Neural progenitor cell (in vitro differentiated cells): Measurements from ENCODE around the gene SMC6. TPM values are rescaled to one million over a fixed set of nuclear protein-coding genes. Genes with fewer than 3 reads are reported as not detected.

Source experiments
- DNase-seq: peaks from one replicate; pipeline ENCODE4 v3.0.0-alpha.2; 2016; ENCODE audit warnings: low spot score
- H2AFZ ChIP-seq: fragments of 200-600 bp; sonication (generic); replicated peaks from 2 replicates; pipeline ENCODE4 v1.6.1; 2016; ENCODE audit warnings: antibody characterized with exemption
- H3F3A ChIP-seq: fragments of 200-600 bp; sonication (generic); 2 replicates; pipeline ENCODE4 v1.6.1; 2016; ENCODE audit warnings: antibody characterized with exemption, low read depth
- H3K27ac ChIP-seq: fragments of 200-600 bp; sonication (generic); 2 replicates; pipeline ENCODE4 v1.5.1; 2016; ENCODE audit warnings: mild to moderate bottlenecking
- H3K27me3 ChIP-seq: fragments of 200-600 bp; sonication (generic); 2 replicates; pipeline ENCODE4 v1.6.1; 2016; ENCODE audit warnings: mild to moderate bottlenecking, moderate library complexity
- H3K36me3 ChIP-seq: fragments of 200-600 bp; sonication (generic); 2 replicates; pipeline ENCODE4 v1.5.1; 2016
- H3K4me1 ChIP-seq: fragments of 200-600 bp; sonication (generic); 2 replicates; pipeline ENCODE4 v1.6.1; 2016; ENCODE audit warnings: mixed run types
- H3K4me2 ChIP-seq: fragments of 200-600 bp; sonication (generic); 2 replicates; pipeline ENCODE4 v1.6.1; 2016
- H3K4me3 ChIP-seq: fragments of 200-600 bp; sonication (generic); 2 replicates; pipeline ENCODE4 v1.5.1; 2016
- H3K79me2 ChIP-seq: fragments of 200-600 bp; sonication (generic); 2 replicates; pipeline ENCODE4 v1.6.1; 2016; ENCODE audit warnings: low read depth
- H3K9ac ChIP-seq: fragments of 200-600 bp; sonication (generic); 2 replicates; pipeline ENCODE4 v1.6.1; 2016
- H3K9me3 ChIP-seq: fragments of 200-600 bp; sonication (generic); 2 replicates; pipeline ENCODE4 v1.5.1; 2016; ENCODE audit warnings: low read depth
- H4K20me1 ChIP-seq: fragments of 200-600 bp; sonication (generic); 2 replicates; pipeline ENCODE4 v1.6.1; 2016; ENCODE audit warnings: low read depth
- H3K27ac Mint-ChIP-seq: 3 replicates; pipeline ENCODE4 v1.8.0; 2021; ENCODE audit warnings: mixed read lengths
- H3K27me3 Mint-ChIP-seq: 2 replicates; pipeline ENCODE4 v1.8.0; 2022; ENCODE audit warnings: low read depth, mild to moderate bottlenecking, inconsistent platforms, moderate library complexity, mixed read lengths; ENCODE audit not compliant: insufficient read depth
- H3K36me3 Mint-ChIP-seq: 3 replicates; pipeline ENCODE4 v1.8.0; 2021; ENCODE audit warnings: mixed read lengths
- H3K4me1 Mint-ChIP-seq: 3 replicates; pipeline ENCODE4 v1.8.0; 2021; ENCODE audit warnings: mixed read lengths
- H3K4me3 Mint-ChIP-seq: 3 replicates; pipeline ENCODE4 v1.8.0; 2021; ENCODE audit warnings: mild to moderate bottlenecking, moderate library complexity, mixed read lengths
- H3K9me3 Mint-ChIP-seq: 3 replicates; pipeline ENCODE4 v1.8.0; 2020; ENCODE audit warnings: mixed read lengths
- EZH2 ChIP-seq: fragments of 200-600 bp; sonication (generic); IDR thresholded peaks from 2 replicates; pipeline ENCODE4 v1.6.1; 2017; ENCODE audit warnings: antibody characterized with exemption, mild to moderate bottlenecking, moderate library complexity
- EZH2phosphoT487 ChIP-seq: fragments of 200-600 bp; sonication (generic); IDR thresholded peaks from 2 replicates; pipeline ENCODE4 v1.6.1; 2017; ENCODE audit warnings: antibody characterized with exemption
- total RNA-seq: library from RNA; depleted of rRNA; stranded (reverse); fragments of >200 nt; gene quantifications from 2 replicates; pipeline ENCODE4 v1.2.3, GENCODE V29; 2015; ENCODE audit warnings: low replicate concordance
- TF ChIP-seq, protein P1 (sequence below): fragments of 200-600 bp; sonication (generic); IDR thresholded peaks from 2 replicates; pipeline ENCODE4 v1.5.1; 2017; ENCODE audit warnings: antibody characterized with exemption, mild to moderate bottlenecking

Gene SMC6
- total RNA-seq, 1 donor from 2014 or later, result 56.8 TPM

DNA sequence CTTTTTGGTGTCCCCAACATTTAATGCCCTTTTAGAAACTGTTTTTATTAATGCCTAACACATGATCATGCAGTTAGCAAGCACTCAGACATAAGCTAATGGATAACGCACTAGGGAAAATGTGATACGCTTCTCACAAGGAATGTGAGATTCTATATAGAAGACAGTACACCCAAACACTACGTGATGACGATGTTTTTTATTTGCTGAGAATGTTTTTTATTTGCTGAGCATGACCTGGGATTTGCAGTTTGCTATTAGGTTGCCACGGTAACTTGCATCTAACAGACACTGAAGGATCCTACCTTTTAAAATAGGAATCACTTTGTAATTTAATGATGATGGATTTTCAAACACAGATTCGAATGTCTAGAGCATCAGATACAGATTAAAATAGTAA lies 4.9 kb downstream of the SMC6 start:
- H3K4me2 ChIP-seq, result no peak overlapping the region

DNA sequence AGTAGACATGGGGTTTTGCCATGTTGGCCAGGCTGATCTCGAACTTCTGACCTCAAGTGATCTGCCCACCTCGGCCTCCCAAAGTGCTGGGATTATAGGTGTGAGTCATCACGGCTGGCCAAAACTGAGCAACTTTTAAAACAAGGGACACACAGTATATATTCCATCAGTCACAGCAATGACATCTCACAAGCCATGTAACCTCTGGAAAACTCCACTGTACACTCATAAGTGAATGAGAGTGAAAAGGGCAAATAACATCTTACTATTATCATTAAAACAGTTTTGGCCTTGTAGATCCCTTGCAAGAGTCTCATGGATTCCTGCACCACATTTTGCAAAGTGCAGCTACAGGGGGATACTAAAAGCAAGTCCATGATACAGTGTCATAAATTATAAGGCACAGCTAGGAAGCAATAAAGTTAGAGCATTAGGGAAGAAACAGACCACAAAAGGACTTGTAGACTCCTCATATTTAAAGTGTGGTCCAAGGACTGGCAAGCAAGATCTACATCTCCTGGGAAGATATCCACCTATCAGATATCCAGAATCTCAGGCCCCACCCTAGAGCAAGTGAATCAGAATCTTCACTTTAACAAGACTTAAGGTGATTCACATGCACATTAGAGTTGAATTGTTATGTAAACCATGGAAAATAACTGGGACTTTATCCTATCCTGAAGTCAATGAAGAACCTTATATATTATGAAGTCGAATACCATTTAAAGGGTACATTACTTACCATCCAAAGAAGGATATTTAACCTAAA lies 5.7 kb downstream of the SMC6 start:
- H3K27ac Mint-ChIP-seq, result no peak overlapping the region
- peaks cover 8% of the 10 kb centered on the region for H3K36me3 Mint-ChIP-seq
- Histone ChIP-seq H3K79me2 (peaks cover 76% of the 10 kb centered on the region), H3K4me3 (no peak overlapping the region), H3F3A (no peaks in the 10 kb centered on the region), H3K9me3 (no peaks in the 10 kb centered on the region), H3K4me1 (peaks cover 13% of the 10 kb centered on the region), H3K27me3 (no peaks in the 10 kb centered on the region), H3K36me3 (peaks cover 10% of the 10 kb centered on the region), H3K27ac (no peak overlapping the region), H4K20me1 (peaks cover 9% of the 10 kb centered on the region), H3K9ac (no peak overlapping the region), H3K4me2 (no peak overlapping the region), H2AFZ (no peak overlapping the region)
- no peak for TF ChIP-seq EZH2
- TF ChIP-seq EZH2phosphoT487, result no peak
- TF ChIP-seq, protein P1, sequence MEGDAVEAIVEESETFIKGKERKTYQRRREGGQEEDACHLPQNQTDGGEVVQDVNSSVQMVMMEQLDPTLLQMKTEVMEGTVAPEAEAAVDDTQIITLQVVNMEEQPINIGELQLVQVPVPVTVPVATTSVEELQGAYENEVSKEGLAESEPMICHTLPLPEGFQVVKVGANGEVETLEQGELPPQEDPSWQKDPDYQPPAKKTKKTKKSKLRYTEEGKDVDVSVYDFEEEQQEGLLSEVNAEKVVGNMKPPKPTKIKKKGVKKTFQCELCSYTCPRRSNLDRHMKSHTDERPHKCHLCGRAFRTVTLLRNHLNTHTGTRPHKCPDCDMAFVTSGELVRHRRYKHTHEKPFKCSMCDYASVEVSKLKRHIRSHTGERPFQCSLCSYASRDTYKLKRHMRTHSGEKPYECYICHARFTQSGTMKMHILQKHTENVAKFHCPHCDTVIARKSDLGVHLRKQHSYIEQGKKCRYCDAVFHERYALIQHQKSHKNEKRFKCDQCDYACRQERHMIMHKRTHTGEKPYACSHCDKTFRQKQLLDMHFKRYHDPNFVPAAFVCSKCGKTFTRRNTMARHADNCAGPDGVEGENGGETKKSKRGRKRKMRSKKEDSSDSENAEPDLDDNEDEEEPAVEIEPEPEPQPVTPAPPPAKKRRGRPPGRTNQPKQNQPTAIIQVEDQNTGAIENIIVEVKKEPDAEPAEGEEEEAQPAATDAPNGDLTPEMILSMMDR, result no peak
- H3K4me1 Mint-ChIP-seq, result peaks cover 13% of the 10 kb centered on the region
- DNase-seq, result no peak
- H3K9me3 Mint-ChIP-seq, result no peaks in the 10 kb centered on the region
- H3K4me3 Mint-ChIP-seq, result no peak overlapping the region
- no peaks in the 10 kb centered on the region for H3K27me3 Mint-ChIP-seq

More for the DNA sequence above, 4.9 kb downstream of the SMC6 start:
- DNase-seq, result no peak
- TF ChIP-seq, protein P1, result no peak
- no peak for TF ChIP-seq EZH2phosphoT487
- TF ChIP-seq EZH2, result no peak
- peaks cover 9% of the 10 kb centered on the region for H4K20me1 ChIP-seq
- no peaks in the 10 kb centered on the region for H3K27me3 Mint-ChIP-seq
- no peaks in the 10 kb centered on the region for H3K9me3 ChIP-seq
- H3K4me3 Mint-ChIP-seq, result no peak overlapping the region
- peaks cover 81% of the 10 kb centered on the region for H3K79me2 ChIP-seq
- peaks cover under 1% of the 10 kb centered on the region for H3F3A ChIP-seq
- H3K9me3 Mint-ChIP-seq, result no peaks in the 10 kb centered on the region
- H3K27ac ChIP-seq, result no peak overlapping the region
- no peak overlapping the region for H3K27ac Mint-ChIP-seq
- peaks cover 13% of the 10 kb centered on the region for H3K4me1 ChIP-seq
- H3K27me3 ChIP-seq, result no peaks in the 10 kb centered on the region
- no peak overlapping the region for H3K4me3 ChIP-seq
- peaks cover 10% of the 10 kb centered on the region for H3K36me3 ChIP-seq
- peaks cover 8% of the 10 kb centered on the region for H3K36me3 Mint-ChIP-seq
- no peak overlapping the region for H3K9ac ChIP-seq
- H2AFZ ChIP-seq, result no peak overlapping the region
- H3K4me1 Mint-ChIP-seq, result peaks cover 15% of the 10 kb centered on the region

DNA sequence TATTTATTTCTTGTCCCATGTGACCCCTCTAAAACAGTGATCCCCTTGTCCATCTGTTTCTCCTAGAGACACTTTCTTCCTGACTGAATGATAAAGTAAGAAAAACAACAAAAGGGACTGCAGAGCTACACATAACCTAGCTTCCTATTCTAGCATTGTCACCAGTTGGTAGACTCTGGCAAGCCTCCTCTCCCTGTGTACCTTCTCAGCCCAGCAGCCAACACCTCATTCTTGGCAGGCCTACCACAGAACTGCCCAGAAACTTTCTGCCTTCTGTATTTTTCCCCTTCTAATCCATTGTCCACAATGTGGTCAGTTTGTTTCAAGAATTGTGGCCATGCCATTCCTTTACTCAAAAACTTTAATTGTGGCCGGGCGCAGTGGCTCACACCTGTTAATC lies 13.4 kb downstream of the SMC6 start:
- no peaks in the 10 kb centered on the region for H4K20me1 ChIP-seq
- H3K36me3 Mint-ChIP-seq, result peaks cover 23% of the 10 kb centered on the region
- no peaks in the 10 kb centered on the region for H3K27me3 ChIP-seq
- H3K27ac Mint-ChIP-seq, result no peak overlapping the region
- TF ChIP-seq EZH2 (no peak), EZH2phosphoT487 (no peak)
- TF ChIP-seq, protein P1, result no peak
- H3K9me3 Mint-ChIP-seq, result no peaks in the 10 kb centered on the region
- no peaks in the 10 kb centered on the region for H3K9me3 ChIP-seq
- H3K79me2 ChIP-seq, result peaks cover 13% of the 10 kb centered on the region
- no peaks in the 10 kb centered on the region for H3K4me1 ChIP-seq
- H3K4me2 ChIP-seq, result no peak overlapping the region
- peaks cover 8% of the 10 kb centered on the region for H3K36me3 ChIP-seq
- no peak for DNase-seq
- H3F3A ChIP-seq, result no peaks in the 10 kb centered on the region
- H3K27ac ChIP-seq, result no peak overlapping the region
- H3K4me1 Mint-ChIP-seq, result no peaks in the 10 kb centered on the region
- no peak overlapping the region for H3K4me3 ChIP-seq
- no peak overlapping the region for H2AFZ ChIP-seq
- no peak overlapping the region for H3K9ac ChIP-seq
- H3K4me3 Mint-ChIP-seq, result no peak overlapping the region
- no peaks in the 10 kb centered on the region for H3K27me3 Mint-ChIP-seq
